A673 (cell line): ENCODE data around the gene DUSP19. TPM values are rescaled to one million over a fixed set of nuclear protein-coding genes. Genes with fewer than 3 reads are reported as not detected.

Source experiments
- BruUV-seq: library from RNA; stranded (reverse); fragments of 400-500 nt; replicated peaks from 2 replicates; lab custom pipeline; 2021; lab: Mats Ljungman, UMichigan
- CTCF ChIA-PET: fragments of 300-600 bp; sonication (Branson Sonifier 250); formaldehyde crosslinking; loops from one replicate; lab custom pipeline; 2022; ENCODE audit warnings: antibody characterized with exemption; lab: Charles Lee
- POLR2A ChIA-PET: fragments of 300-600 bp; sonication (Branson Sonifier 250); formaldehyde crosslinking; loops from one replicate; lab custom pipeline; 2022; ENCODE audit warnings: antibody characterized with exemption; ENCODE audit not compliant: low non-redundant PET; lab: Charles Lee
- DNase-seq: peaks from one replicate; pipeline ENCODE4 v3.0.0-alpha.2; 2015; ENCODE audit warnings: low spot score
- H3K27ac ChIP-seq: fragments of 200-600 bp; sonication (generic); 2 replicates; pipeline ENCODE4 v1.5.1; 2016; ENCODE audit warnings: mixed run types, low read depth, mild to moderate bottlenecking, mixed read lengths, antibody characterized with exemption, low read length; ENCODE audit not compliant: poor library complexity, severe bottlenecking
- H3K27me3 ChIP-seq: fragments of 200-600 bp; sonication (generic); replicated peaks from 2 replicates; pipeline ENCODE4 v1.6.1; 2017; ENCODE audit warnings: mixed run types, low read depth, mild to moderate bottlenecking, mixed read lengths, antibody characterized with exemption, low read length; ENCODE audit not compliant: insufficient read depth, poor library complexity
- H3K36me3 ChIP-seq: fragments of 200-600 bp; sonication (generic); 2 replicates; pipeline ENCODE4 v1.6.1; 2016; ENCODE audit warnings: mixed run types, mild to moderate bottlenecking, mixed read lengths, antibody characterized with exemption, low read length; ENCODE audit not compliant: insufficient read depth, poor library complexity, severe bottlenecking
- H3K4me1 ChIP-seq: fragments of 200-600 bp; sonication (generic); 2 replicates; pipeline ENCODE4 v1.6.1; 2017; ENCODE audit warnings: mixed run types, mild to moderate bottlenecking, mixed read lengths, antibody characterized with exemption, low read length; ENCODE audit not compliant: insufficient read depth, poor library complexity, severe bottlenecking
- H3K4me3 ChIP-seq: fragments of 200-600 bp; sonication (generic); 2 replicates; pipeline ENCODE4 v1.5.1; 2016; ENCODE audit warnings: low read depth, mixed run types, mild to moderate bottlenecking, mixed read lengths, low read length; ENCODE audit not compliant: poor library complexity, severe bottlenecking
- H3K9me3 ChIP-seq: fragments of 200-600 bp; sonication (generic); 2 replicates; pipeline ENCODE4 v1.6.1; 2016; ENCODE audit warnings: mixed run types, low read depth, mild to moderate bottlenecking, mixed read lengths, antibody characterized with exemption, low read length; ENCODE audit not compliant: poor library complexity, severe bottlenecking
- EZH2 ChIP-seq: fragments of 200-600 bp; sonication (generic); IDR thresholded peaks from 2 replicates; pipeline ENCODE4 v1.6.1; 2017; ENCODE audit warnings: borderline replicate concordance, low read depth, mild to moderate bottlenecking, mixed read lengths, antibody characterized with exemption, low read length; ENCODE audit not compliant: poor library complexity, severe bottlenecking
- intact Hi-C: fragments of 100-400 bp; cut with micrococcal nuclease; formaldehyde crosslinking; loops from one replicate; pipeline ENCODE4 v1.10.0; 2022; ENCODE audit not compliant: unreplicated experiment
- total RNA-seq: library from RNA; stranded (reverse); gene quantifications from 2 replicates; pipeline ENCODE4 v1.2.3, GENCODE V29; 2021
- TF ChIP-seq, protein P1 (sequence below): fragments of 300-800, 200-600 bp; sonication (generic); conservative IDR thresholded peaks from 2 replicates; pipeline ENCODE4 v1.5.1; 2017; ENCODE audit warnings: low read depth, mild to moderate bottlenecking, antibody characterized with exemption, low read length, moderate library complexity, mixed read lengths

DUSP19 gene
- total RNA-seq, 1 experiment from 2014 or later: 5.2 TPM

DNA sequence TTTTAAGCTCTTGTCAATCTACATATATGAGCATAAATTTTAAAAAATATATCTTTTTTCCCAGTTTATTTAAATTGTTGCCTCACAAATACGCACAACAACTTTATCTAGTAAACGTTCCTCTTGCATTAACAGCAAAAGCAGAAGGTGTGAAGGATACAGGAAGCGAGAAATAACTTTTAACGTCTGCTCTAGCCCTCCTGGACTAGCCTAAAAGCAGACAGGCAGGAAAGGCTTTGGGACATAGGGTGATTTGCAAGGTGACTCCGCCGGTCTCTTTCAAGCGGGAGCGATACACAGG lies 434 bp upstream of the DUSP19 start:
- no peak for DNase-seq
- POLR2A ChIA-PET: no interaction called here
- CTCF ChIA-PET: no interaction called here
- no peak for TF ChIP-seq EZH2
- TF ChIP-seq, protein P1, sequence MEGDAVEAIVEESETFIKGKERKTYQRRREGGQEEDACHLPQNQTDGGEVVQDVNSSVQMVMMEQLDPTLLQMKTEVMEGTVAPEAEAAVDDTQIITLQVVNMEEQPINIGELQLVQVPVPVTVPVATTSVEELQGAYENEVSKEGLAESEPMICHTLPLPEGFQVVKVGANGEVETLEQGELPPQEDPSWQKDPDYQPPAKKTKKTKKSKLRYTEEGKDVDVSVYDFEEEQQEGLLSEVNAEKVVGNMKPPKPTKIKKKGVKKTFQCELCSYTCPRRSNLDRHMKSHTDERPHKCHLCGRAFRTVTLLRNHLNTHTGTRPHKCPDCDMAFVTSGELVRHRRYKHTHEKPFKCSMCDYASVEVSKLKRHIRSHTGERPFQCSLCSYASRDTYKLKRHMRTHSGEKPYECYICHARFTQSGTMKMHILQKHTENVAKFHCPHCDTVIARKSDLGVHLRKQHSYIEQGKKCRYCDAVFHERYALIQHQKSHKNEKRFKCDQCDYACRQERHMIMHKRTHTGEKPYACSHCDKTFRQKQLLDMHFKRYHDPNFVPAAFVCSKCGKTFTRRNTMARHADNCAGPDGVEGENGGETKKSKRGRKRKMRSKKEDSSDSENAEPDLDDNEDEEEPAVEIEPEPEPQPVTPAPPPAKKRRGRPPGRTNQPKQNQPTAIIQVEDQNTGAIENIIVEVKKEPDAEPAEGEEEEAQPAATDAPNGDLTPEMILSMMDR: no peak
- intact Hi-C loops: no loop called here
- peak overlapping the region; percentile 66 for H3K27ac ChIP-seq
- no TSS peak for BruUV-seq
- peak overlapping the region; percentile 67 for H3K4me3 ChIP-seq
- H3K9me3 ChIP-seq: no peaks in the 10 kb centered on the region
- peaks cover 10% of the 10 kb centered on the region for H3K4me1 ChIP-seq
- no peaks in the 10 kb centered on the region for H3K36me3 ChIP-seq
- H3K27me3 ChIP-seq: no peaks in the 10 kb centered on the region

DNA sequence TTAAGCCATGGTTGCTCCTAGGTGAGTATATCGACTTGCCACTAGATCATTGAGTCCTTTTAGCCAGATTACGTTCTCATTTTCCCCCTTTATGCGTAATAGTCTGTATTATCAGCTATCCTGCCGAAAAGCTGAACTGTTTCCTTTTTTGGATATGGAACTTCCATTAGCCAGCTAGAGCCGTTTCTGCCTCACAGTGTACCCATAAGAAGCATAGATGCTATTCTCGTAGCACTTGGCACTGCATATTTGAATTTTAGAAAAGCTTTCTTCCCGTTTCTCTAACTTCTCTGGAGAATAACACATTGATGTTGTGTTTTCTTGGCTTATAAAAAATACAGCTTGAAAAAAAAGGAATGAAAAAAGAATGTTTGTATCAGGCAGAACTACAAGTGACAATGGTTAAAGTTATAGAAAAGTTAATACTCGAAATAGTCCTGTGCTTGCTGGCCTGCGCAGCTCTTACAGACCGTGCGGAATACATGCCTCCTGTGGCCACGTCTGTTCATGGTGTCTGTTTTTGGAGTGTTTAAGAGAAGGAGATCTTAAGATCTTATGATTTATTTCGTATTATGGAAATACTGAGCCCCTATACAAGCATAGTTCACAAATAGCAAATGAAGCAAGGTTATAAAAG lies 710 bp downstream of the DUSP19 start:
- POLR2A ChIA-PET: interaction anchor here (0.6 to 0.7 kb wide), 2 partner anchors 39 to 399 kb away, joined by 4 read pairs; no protein-coding TSS in a partner anchor
- H3K27ac ChIP-seq: peak overlapping the region; percentile 66

DNA sequence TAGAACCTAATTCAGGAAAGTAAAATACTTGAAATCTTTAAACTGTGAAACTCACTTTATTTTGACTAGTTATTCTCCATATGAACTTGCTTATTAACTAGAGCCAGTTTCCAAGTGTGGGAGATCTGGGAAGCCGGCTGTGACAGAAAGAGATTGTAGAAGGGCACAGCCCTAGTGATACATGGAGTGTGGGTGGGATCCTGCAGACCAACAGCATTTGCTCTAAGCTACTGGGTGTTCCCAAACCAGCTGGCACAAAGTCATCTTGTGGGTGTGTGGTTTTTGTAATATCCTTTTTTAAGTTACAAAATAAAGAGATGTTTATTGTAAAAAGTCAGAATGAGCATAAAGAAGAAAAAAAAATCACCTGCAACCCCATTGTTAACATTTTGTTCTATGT lies 3.4 kb downstream of the DUSP19 start:
- TF ChIP-seq, protein P1: no peak
- no peak for TF ChIP-seq EZH2
- Histone ChIP-seq H3K4me1 (peaks cover 10% of the 10 kb centered on the region), H3K4me3 (no peak overlapping the region), H3K9me3 (no peaks in the 10 kb centered on the region), H3K36me3 (no peaks in the 10 kb centered on the region), H3K27ac (no peak overlapping the region), H3K27me3 (no peaks in the 10 kb centered on the region)
- DNase-seq: peak; percentile 19
- ChIA-PET POLR2A (no interaction called here), CTCF (no interaction called here)
- intact Hi-C loops: no loop called here
- no TSS peak for BruUV-seq

More for the DNA sequence above, 710 bp downstream of the DUSP19 start:
- Histone ChIP-seq H3K4me3 (peak overlapping the region; percentile 67), H3K27me3 (no peaks in the 10 kb centered on the region), H3K9me3 (no peaks in the 10 kb centered on the region), H3K36me3 (no peaks in the 10 kb centered on the region), H3K4me1 (peaks cover 10% of the 10 kb centered on the region)
- TF ChIP-seq, protein P1: no peak
- TF ChIP-seq EZH2: no peak
- intact Hi-C loops: no loop called here
- TSS peak; percentile 94 for BruUV-seq
- peak; percentile 20 for DNase-seq
- CTCF ChIA-PET: no interaction called here
